ENCODE data around the gene TRPM5.
"Not testable (repeated sequence)": the region's sequence is repeated elsewhere in the genome, so short reads cannot be mapped to it uniquely, and the experiment has no call there.

Gene TRPM5

GRCh38 chr11:2443881-2444820 lies at the start of gene TRPM5:
Gene TRPM5, minus strand, starts transcription at chr11:2444514. Its CDS starts 21,478 bp downstream, at chr11:2423036.
- DNase-seq: peak; percentile 54 to 75 (median 66)

- no peak for DNase-seq
These were observed 44.8 kb upstream of the TRPM5 start for GRCh38 chr11:2489083-2489482.

- no peak for DNase-seq
These were observed 43.7 kb upstream of the TRPM5 start for GRCh38 chr11:2488004-2488403.

DNA sequence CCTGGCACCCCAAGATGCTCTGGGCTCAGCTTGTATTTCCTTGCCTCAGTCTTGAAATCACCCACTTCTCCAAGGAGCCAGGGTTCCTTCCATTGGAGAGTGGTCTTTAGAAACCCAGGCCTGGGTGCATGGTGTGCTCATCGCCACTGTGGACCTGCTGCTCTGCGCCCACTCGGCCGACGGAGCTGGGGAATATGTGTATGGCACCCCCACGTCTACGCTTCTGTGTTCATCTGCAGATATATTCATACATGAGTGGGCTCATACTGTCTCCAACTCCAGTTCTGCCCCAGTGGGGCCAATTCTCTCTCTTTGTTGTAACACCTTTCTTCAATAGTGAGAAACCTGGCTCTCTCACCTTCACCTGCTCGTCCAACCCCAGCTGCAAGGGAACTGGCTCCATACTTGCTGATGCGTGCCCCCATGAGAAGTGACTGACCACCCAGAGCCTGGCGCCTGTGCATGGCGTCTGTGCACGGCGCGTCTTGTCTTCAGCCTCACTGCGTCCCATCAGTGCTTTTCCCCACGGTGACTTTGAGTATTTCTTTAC lies 40.3 kb upstream of the TRPM5 start:
- DNase-seq: no peak

DNA sequence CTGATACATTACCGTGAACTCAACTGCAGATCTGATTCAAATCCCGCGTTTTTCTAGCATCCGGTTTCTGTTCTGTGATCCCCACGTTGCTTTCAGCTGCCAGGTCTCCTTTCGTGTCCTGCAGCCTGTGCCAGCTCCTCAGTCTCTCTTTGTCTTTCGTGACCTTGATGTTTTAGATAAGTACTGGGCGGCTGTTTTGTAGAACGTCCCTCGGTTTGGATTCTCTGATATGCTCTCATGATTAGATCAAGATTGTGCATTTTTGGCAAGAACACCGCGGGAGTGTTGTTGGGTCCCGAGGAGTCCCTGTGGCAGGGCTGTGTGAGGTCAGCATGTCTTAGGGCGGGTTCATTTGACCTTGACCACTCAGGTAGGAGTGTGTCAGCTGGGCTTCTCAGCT lies 39.1 kb upstream of the TRPM5 start:
- no peak for DNase-seq

- DNase-seq: no peak
These were observed 38.4 kb upstream of the TRPM5 start for GRCh38 chr11:2482745-2483144.

DNA sequence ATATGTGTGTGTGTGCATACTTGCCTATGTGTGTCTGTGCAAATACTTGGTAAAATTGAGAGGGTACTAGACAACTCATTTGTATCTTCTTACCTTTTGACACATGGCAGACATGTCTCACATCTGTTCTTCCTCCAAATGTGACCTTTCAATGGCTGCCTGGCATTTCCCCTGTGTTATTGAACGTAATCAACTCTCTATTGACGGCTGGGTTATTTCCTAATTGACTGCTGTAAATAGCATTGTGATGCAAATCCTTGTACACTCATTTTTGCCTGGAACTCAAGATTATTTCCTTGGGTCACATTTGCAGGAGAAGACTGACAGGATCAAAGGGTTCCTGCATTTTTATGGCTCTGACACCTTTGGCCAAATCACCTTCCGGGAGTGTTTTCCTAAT lies 37.9 kb upstream of the TRPM5 start:
- no peak for DNase-seq

GRCh38 chr11:2481253-2481652 lies 36.9 kb upstream of the TRPM5 start:
- DNase-seq: no peak

DNA sequence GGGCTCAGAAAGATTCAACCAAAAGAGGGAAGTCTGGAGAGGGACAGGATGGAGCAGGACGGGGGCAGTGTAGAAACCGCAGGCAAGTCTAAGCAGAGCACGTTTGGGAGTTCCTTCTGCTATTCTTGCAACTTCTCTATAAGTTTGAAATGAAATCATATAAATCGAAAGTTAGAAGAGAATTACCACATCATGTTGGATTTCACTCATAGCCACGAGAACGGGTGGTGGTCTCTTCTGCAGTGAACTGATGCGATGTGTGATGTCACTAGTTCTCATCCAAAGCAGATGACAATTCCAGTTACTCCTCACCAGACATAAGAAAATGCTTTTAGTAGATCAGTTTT lies 36.5 kb upstream of the TRPM5 start:
- DNase-seq: no peak

GRCh38 chr11:2480067-2480873 lies 36.0 kb upstream of the TRPM5 start:
- not testable (repeated sequence) for DNase-seq

GRCh38 chr11:2477936-2478335 lies 33.6 kb upstream of the TRPM5 start:
- no peak for DNase-seq

DNA sequence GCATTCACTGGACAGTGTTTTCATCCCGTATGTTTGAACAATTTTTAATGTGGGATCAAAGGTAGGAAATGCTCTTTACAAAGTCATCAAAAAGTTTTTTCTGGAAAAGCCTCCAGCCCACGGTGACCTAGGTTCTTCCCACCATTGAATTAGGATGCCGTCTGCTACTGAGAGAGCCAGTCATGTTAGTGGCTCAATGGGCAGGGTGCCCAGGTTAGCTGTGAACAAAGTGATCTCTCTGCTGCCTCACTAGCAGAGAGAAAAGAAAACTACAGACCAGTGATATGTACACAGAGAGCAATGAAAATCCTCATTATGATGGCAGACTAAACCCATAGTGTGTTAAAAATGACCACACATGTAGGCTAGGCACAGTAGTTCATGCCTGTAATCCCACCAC lies 32.9 kb upstream of the TRPM5 start:
- DNase-seq: no peak

DNA sequence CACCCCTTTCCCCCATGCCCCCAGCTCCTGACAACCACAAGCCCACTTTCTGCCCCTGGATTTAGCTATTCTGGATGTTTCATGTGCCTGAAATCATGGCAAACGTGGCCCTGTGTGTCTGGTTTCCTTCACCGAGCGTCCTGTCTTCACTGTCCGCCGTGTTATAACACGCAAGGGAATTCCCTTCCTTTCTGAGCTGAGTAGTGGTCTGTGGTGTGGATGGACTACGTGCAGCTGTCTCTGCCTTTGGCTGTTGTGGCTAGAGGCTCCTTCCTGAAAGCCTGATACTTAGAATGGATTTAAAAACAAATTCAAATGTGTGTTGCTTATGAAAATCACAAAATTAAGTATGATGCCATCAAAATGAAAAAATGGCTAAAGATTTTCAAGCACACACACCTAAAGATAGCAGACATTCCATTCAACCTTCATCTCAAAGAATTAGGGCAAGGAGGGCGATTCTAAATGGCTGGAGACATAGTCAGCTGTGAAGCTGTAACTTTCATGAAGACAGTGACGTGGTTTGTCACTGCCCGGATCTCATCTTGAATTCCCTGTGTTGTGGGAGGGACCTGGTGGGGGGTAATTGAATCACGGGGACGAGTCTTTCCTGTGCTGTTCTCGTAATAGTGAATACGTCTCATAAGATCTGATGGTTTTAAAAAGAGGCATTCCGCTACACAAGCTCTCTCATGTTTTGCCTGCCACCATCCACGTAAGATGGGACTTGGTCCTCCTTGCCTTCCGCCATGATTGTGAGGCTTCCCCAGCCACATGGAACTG lies 31.0 kb upstream of the TRPM5 start:
- no peak for DNase-seq

- no peak for DNase-seq
These were observed 30.0 kb upstream of the TRPM5 start for GRCh38 chr11:2474059-2474901.

GRCh38 chr11:2473361-2474058 lies 29.2 kb upstream of the TRPM5 start:
- no peak for DNase-seq

DNA sequence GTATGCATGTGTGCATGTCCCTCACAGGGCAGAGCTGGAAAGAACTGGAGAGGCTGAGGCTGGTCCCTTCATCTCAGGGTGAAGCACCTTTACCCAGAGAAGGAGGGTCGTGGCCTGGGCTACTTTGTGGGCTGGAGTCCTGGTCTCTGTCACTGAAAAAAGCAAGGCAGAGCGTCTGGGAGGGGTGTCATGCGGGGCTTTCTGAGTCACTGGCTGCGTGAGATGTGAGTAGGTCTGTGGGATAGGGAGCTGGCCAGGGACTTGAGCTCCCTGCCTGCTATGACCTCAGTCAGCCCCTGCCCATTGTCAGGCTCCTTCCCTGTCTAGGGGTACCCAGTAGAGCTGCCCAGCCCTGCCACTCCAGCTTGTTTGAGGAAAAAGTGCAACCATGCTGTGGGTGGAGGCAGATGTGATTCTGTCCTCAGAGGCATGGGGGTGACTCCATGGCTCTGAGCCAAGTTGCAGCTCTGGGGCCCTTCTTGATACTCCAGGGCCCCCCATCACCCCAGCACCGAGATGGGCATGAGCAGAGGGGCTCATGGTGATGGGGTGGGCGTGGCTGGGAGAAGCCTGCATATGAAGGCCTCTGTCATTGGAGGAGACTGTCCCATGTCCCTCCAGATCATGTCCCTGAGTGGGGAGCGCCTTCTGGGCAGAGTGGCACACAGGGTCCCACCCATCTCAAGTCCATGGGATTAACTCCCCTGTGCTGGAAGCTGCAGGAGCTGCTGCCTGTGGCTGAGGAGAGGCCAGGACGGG lies 28.3 kb upstream of the TRPM5 start:
- DNase-seq: no peak

DNA sequence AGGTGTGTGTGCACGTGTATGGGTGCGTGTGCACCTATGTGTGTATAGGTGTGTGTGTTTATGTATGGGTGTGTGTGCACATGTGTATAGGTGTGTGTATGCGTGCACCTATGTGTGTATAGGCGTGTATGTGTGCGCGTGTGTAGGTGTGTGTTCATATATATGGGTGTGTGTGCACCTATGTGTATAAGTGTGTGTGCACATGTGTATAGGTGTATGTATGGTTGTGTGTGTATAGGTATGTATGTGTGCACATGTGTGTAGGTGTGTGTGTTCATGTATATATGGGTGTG lies 27.4 kb upstream of the TRPM5 start:
- no peak for DNase-seq

DNA sequence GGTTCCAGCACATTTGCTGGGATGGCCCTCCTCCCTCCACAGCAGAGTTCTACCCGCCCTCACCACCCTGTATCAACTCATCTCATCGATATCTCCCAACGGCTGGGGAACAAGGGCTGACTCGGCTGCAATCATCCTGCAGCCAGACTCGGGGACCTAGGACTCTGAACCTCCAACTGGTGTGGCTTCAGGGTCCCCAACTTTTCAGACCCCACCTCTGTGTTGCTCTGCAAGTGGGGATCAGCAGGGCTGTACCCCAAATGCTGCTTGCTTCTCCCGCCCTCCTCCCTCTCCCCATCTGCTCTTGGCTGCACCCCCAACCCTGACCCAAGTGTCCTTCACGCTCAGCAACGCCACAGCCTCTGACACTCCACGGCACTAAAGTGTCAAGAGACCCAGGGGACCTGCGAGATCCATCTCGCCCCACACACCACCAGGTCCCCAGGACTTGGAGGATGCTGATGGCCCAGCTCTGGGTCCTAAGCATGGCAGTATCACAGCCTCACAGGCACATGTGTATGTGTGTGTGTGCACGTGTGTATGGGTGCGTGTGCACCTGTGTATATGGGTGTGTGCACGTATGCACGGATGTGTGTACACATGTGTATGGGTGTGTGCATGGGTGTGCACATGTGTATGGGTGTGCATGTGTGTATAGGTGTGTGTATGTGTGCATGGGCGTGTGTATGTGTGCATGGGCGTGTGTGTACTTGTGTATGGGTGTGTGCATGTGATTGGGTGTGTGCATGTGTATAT lies 26.9 kb upstream of the TRPM5 start:
- no peak for DNase-seq

DNA sequence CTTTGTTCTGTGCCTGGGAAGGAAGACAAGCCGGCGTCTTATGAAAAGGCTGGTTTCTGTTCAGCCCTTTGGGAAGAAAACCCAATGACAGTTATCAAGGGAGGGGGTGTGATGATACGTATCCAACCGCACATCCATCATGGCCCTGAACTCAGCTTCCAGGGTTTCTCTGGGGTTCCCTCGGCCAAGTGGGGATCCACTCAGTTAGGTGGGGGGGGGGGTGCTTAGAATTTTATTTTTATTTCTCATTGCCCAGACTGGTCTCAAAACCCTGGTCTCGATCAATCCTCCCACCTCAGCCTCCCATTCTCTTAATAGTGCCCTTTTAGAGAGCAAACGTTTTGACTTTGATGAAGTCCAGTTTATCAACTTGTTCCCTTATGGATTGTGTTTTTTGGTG lies 26.2 kb upstream of the TRPM5 start:
- no peak for DNase-seq
